Glomerular endothelial cell (primary cell): ENCODE measurements around the gene KLHDC8A. TPM values are rescaled to one million over a fixed set of nuclear protein-coding genes. Genes with fewer than 3 reads are reported as not detected.
A peak's percentile ranks its signal among the peaks of the same experiment; 100 is the strongest.
"Not testable (repeated sequence)": the region's sequence is repeated elsewhere in the genome, so short reads cannot be mapped to it uniquely, and the experiment has no call there.

ENCODE experiments used
- DNase-seq: peaks from one replicate; pipeline ENCODE4 v3.0.0-alpha.2; 2011; ENCODE audit warnings: low read depth, low spot score; ENCODE audit errors: extremely low read depth
- total RNA-seq: library from RNA; depleted of rRNA; stranded (reverse); fragments of >200 nt; gene quantifications from 2 replicates; pipeline ENCODE4 v1.2.3, GENCODE V29; 2015

The KLHDC8A gene
- total RNA-seq, 1 donor from 2014 or later, result 0.64 TPM

DNA sequence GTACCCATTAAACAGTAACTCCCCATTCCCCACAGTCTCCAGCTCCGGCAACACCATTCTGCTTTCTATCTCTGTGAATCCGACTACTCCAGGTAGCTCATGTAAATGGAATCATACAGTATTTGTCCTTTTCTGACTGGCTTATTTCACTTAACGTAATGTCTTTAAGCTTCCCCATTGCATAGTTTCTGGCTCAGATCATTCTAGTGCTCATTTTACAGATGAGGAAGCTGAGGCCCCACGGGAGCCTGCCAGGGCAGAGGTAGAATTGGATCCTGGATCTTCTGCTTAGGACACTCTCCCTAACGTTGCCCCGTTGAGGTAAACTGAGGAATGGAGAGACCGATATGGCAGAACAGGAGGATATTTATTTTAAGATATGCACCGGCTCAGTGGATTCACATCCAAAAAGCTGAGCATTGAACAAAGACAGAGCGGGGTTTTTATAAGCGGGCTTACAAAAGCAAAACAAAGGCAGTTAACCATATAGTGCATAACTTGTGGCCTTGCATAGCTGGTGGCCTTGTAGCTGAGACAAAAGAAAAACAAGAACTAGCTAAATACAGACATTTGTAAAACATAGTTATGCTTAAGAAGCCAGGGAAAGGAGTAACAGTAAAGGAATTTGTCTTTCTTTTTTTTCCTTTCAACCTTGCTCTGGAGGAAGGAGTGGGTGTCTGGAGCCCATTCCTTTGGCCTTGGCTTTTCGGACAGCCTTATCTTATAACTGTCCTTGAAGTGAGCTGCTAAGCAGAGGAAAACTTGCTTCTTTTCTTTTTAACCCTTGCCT lies 15.3 kb upstream of the KLHDC8A start:
- no peak for DNase-seq

DNA sequence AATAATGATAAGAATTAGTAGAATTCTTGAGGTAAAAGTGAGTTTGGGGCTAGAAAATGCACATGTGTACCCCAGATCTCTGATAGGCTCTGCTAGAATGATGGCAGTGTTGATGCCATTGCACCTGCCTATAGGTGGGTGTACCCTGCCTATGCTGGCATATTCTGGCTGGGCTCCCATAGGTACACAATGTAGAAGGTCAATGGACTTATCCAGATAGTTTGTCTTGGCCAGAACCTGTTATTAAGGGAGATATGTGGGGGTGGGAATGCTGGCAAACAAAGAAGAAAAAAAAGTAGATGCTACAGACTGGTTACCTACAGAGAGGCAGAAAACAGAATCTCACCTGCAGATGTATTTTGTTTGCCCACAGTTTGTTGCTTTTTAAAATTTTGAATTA lies 14.1 kb upstream of the KLHDC8A start:
- no peak for DNase-seq

DNA sequence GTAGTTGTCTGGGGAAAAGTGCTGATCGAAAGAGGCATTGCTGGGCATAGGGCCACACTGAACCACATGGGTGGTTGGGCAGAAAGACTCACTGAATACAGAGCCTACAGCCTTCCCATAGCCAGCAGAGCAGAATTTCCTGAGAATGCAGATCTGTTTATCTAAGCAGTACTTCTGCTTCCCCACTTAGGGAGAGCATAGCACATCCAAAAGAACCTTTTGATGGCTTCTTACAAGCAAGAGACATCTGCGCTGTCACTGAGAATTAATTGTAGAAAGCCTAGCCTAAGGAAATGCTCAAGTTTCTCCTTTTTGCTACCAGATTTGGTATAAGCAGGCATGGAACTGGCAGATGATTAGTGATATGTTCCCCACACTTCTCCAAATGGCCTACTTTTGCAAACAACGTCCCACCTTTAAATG lies 13.0 kb upstream of the KLHDC8A start:
- DNase-seq, result no peak

DNA sequence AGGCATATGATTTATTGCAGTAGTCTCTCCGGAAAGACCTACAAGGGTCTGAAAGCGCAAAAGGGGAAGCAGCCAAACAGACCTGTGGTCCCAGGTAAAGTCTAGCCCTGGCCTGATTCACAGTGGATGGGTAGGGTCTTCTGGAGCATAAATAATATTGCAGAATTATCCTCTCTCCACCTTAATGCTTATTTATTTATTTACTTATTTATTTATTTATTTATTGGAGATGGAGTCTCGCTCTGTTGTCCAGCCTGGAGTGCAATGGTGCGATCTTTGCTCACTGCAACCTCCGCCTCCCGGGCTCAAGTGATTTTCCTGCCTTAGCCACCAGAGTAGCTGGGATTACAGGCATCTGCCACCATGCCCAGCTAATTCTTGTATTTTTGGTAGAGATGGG lies 11.8 kb upstream of the KLHDC8A start:
- no peak for DNase-seq

DNA sequence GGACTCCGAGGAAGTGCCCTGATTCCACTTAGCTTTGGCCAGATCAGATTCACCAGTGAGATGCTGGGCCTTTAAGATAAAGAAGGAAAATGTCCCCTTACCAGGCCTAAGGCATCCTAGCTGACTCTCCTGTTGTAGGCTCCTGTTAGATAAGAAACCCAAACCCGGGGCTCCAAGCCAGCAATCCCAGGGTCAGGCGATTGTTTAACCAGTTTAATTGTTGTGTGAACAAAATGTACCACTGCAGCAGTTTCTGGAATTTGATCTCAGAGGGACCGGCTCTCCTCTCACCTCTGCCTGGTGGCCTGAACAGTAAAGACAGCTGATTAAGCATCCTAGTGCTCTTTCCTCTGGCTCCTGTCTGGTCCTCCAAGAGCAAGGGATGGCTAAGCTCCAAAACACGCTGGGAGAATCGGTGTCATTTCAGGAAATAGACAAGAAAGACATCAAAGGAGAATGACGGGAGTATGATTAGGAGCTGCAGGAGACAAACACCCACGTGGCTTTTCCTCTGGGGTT lies 9.3 kb upstream of the KLHDC8A start:
- DNase-seq, result no peak

DNA sequence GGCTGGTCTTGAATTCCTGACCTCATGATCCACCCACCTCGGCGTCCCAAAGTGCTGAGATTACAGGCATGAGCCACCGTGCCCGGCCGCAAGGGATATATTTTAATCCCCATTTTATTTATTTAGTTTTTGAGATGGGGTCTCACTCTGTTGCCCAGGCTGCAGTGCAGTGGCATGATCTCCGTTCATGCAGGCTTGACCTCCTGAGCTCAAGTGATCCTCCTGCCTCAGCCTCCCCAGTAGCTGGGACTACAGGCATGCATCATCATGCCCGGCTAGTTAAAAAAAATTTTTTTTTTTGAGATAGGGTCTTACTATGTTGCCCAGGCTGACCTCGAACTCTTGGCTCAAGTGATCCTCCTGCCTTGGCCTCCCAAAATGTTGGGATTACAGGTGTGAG lies 8.4 kb upstream of the KLHDC8A start:
- DNase-seq, result not testable (repeated sequence)

DNA sequence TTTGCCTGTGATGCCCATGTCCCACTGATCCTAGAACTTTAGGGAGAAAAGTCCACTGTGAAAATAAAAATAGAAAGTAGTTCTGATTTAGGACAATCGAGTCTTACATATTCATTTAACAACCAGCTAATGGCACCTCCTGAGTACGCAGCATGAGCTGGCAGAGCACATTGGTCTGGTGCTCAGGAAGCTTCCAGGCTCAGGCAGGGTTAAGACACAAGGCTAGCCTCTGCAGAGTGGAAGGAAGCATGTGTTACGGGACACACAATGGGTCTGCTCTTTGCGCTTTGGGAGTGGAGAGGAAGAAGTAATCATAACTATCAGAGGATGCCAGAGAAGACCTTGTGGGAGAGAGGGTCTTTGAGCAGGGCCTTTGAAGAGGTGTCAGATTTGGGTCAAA lies 4.2 kb upstream of the KLHDC8A start:
- no peak for DNase-seq

DNA sequence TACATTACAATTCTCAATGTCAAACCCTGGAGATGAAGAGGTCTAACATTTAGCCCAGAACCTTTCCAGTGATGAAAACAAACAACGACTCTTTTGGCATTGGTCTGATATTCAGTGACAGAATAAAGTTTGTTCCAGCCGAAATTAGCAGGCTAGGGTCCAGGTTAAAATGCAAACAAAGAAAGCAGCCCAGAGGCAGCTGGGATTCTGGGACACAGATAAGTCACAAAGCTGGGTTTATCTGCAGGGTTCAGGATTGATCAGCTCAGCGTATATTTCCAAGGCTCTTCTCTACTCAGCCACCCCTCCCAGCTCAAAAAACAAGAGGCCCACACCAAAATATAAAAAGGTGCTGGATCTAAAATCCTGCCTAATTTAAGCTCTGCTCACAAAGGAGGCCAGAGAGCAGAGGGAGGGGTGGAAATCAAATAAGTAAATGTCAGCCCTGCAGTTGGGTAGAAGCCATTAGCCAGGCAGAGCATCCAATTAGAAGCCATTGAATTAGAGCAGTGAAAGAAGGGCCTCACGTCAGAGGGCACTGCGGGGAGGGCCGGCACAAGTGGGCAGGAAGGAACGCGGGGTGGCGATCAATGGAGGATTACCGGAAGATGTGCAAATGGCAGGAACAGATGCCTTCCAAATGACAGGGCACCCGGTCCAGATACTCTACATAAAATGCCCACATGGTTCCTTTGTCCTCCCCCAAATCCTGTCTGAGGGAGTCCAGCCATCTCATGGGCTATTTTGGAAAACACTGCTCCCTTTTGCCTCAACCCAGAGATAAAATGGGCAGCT lies 3.2 kb upstream of the KLHDC8A start:
- DNase-seq, result no peak

DNA sequence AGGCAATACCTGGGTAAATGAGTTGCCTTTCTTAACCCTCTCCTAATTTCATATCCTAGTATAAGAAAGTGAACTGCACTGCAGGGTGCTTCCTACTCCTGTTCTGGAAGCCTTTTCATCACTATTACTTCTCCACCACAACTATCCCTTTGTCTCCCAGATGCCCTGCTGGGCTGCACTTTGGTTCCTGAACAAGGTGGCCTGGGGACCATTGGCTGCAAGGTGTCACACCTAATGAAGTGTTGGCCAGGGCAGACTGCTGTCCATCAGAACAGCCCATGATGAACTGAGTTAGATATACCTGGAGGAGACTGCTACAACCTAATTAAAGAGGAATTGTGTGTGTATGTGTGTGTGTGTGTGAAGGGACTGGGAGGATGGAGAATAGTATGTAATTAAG lies 1.9 kb upstream of the KLHDC8A start:
- DNase-seq, result no peak

DNA sequence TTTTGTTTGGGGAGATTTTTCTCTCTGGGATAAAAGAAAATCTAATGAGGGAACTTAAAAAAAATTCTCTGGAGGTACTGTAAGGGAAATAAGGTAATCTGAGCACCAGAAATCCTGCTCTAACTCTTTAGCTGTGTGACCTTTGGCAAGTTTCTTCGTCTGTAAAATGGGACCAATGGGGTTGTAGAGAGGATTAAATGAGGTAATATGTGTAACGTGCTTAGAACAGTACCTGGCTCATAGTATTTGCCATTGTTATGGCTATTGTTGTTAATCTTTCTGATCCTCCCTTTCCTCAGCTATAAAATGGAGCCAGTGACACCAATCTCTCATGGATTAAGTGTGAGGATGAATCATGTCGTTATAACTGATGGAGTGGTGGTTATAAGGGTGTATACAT lies 845 bp upstream of the KLHDC8A start:
- DNase-seq, result no peak

DNA sequence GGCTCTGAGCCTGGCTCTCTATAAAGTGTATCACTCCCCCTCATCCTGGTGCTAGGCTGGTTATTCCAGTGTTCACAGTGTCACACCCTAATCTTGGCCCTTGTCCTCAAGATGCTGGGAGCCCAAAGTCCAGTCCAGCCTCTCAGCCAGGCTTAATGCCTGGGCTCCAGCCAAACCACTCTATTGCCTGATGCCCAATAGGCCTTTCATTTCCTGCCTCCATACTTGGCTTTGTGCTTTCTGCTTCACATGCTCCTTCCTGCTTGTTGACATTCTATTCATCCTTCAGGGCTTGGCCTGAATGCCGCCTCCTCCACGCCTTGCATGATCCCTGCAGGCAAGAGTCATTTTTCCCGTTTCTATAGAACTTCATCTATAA lies 1.7 kb downstream of the KLHDC8A start:
- no peak for DNase-seq

DNA sequence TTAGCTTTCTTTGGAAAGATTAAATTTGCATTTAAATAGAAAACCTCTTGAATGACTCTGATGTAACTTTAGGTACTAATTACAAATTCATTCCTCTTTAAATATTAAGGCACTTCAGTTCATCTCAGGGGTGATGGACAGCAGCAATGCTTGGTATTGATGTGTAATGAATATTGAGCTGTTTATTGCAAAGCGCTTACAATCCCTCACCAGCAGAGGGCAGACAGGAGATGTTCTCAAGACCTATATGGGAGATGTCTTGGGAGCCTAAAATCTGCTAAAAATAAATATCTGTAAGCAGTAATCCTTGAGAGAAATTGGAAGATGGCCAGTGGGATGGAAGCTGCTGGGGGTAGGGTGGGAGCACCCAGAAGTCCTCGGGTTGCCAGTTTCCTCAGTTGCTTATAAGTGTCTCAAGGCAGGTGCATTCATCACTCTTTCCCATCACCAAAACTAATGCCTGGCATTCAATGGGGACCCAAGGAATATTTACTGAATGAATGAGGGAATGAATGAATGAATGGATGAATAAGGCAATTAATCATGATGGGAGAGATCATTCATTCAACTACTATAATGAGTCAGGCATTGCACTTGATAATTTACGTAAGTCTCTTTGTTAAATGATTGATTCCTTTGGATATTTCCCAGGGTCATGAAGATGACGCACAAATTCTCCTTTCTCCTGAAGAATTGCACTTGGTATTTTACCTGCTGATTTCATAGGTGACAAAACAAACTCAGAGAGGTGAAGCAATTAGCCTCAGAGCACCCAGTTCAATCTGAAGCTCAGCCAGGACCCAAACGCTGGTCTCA lies 2.3 kb downstream of the KLHDC8A start:
- peak; percentile 36 for DNase-seq

DNA sequence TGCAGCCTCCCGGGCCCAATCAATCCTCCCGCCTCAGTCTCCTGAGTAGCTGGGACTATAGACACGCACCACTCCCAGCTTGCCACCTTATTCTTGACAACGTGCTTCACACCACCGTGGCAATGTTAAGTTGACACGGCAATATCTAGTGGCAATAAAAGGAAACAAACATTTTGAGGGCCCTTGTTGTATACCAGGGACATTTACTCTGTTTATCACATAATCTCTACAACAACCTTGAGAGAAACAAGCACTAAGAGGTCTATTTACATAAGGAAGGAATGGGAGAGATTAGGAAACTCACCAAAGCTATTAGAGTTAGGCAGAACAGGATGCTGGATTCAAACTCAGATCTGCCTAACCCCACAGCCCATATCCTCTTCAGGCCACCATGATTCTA lies 3.1 kb downstream of the KLHDC8A start:
- no peak for DNase-seq

DNA sequence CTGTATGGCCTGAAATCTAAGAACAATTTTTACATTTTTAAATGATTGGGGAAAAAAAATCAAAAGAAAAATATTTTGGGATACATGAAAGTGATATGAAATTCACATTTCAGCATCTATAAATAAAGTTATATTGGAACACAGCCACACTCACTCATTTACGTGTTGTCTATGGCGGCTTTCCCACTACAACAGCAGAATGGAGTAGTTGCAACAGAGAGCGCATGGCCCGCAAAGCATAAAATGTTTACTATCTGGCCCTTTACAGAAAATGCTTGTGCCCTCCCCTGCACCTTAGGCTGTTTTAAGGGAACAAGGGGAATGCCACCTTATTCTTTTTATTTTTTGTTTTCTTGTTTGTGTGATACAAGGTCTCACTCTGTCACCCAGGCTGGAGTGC lies 3.5 kb downstream of the KLHDC8A start:
- no peak for DNase-seq

DNA sequence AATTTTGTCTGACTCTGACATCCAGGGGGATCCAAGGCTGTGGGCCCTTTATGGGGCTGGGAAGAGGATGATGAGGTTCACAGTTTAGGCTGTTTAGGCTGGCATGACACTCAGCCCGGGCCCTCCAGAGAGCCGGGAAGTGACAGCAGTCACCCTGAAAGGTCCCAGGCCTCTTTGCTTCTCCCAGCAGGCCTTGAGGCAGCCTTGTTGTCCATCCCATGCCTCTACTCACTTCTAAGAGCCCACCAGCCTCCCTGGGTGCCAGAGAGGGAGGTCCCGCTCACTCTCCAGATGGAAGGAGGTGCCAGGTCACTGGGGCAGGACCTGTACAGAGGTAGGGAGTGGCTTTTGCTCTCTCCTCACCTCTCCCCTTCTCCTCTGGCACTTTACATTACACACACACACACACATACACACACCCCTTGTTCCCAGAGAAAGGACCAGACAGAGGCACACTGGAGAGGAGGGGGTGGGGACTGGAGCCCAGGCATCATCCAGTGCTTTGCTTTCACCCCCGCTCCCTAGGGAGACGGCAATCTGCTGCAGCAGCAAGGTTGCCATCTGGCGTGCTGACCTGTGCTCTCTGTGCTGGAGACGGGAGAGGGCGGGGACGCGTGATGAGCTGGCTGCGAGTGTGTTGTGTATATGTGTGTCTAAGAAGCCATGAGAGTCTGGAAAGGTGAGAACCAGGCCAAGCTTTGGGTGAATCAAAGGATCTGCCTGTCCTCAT lies 4.6 kb downstream of the KLHDC8A start:
- no peak for DNase-seq

DNA sequence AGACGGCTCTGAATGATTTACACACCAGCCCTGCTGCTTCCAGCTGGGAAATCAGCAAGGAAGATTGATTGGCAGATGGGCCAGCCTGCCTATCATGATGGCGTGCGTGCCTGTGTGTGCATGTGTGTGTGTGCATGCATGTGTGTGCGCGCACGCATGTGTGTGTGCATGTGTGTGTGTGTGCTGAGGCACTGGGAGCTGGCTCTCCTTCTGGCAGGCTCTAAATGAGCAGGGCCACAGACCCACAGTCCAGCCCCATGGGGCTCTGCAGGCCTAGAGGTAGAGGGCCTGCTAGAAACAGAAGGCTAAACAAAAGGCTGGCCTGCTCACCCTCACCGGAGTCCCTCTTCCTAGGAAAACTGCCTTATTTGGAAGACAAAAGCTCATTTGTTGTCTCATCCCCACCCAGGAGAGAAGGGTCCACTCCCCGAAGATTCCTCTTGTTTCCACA lies 6.0 kb downstream of the KLHDC8A start:
- DNase-seq, result no peak

DNA sequence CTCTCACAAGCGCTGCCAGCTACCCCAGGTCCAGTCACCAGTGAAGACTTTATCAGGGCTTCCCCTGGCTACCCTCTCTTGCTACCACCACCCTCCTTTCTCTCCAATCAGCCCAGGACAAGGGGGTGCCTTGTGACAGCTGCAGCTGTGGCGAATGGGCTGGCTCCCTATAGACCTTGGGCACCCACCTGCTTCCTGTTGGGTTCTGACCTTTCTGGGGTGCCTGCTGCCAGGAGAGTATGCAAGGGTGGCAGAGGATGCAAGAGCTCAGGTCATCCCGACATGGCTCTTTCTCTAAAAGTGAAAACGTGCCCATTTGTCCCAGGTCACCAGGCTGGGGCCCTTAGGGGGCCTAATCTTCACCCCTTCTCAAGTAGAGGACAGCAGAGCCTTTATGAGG lies 6.6 kb downstream of the KLHDC8A start:
- DNase-seq, result no peak

DNA sequence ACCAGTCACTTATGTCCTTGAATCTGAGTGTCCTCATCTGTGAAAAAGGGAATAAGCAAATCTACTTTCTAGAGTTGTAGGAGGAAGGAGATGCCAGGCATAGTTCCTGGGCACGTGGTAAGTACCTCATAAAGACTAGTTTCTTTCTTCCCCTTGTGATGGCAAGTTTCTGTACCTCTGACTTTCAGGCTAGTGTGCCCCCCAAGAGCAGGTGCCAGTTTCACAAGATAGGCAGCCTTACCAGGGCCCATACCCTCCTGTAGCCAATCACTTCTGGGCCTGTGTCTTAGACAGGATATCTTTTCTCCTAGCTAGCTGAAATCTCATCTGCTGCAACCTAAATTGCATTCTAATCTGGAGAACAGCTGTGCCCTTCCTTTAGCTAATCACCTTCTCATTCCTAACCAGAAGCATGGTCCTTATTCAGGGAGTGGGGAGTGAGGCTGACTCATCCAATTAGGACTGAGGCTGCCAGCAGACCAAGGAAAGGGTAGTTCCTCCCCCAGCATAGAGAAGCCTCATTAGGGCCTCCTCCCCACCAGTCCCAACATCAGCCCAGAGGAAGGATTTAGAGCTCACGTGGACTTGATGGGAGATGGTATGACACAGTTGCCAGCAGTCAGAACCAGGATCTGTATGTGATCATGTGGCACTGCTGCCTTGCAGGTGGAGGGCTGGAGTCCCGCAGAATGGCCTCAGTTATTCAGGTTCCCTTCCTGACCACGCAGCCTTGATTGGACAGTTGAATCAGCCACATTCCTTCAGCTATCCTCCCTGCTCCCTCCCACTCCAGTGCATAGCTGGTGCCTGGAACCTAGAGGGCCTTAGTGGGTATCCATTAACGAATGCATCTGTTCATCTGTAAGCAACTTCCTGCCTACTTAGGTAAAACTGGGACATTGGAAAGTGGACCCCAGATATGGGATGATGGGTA lies 7.9 kb downstream of the KLHDC8A start:
- no peak for DNase-seq

DNA sequence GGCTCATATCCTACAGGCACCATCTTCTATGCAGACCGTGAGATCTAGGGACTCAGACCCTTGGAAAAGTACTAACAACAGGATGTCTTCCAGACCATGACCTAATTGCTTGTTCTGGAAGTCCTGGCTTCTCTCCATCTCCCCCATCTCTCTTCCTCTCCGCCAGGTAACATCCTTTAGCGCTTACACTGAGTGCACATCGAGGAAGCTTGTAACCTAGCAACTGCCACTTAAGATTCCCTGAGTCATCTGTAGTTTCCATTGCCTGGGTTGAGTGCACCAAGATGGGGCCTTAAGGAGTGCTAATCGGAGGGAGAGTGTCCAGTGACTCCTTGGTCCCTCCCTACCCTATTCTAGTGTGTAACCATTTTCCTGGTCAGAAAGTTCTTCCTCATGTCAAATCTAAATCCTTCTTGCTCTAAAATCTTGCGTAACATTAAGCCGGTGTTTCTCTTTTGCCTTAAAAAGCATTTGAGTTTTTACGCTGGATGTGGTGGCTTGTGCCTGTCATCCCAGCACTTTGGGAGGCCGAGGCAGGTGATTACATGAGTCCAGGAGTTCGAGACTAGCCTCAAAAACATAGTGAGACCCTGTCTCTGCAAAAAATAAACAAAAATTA lies 9.7 kb downstream of the KLHDC8A start:
- no peak for DNase-seq
